Kidney glomerular epithelial cell (primary cell): ENCODE results near the gene GMDS.
A peak's percentile ranks its signal among the peaks of the same experiment; 100 is the strongest.

Experiments
- DNase-seq: peaks from one replicate; lab custom pipeline; 2025; lab: John Stamatoyannopoulos, UW

The GMDS gene

GRCh38 chr6:1940381-1940780, 305.0 kb downstream of the GMDS start:
- peak; percentile 68 for DNase-seq

- no peak for DNase-seq
Observed at GRCh38 chr6:1933292-1933691, 312.1 kb downstream of the GMDS start.

GRCh38 chr6:1931817-1932216, 313.6 kb downstream of the GMDS start:
- DNase-seq: no peak

- no peak for DNase-seq
Observed at GRCh38 chr6:1930356-1930755, 315.0 kb downstream of the GMDS start.

- DNase-seq: no peak
Observed at GRCh38 chr6:1929931-1930330, 315.5 kb downstream of the GMDS start.

- no peak for DNase-seq
Observed at GRCh38 chr6:1925743-1926430, 319.5 kb downstream of the GMDS start.

- no peak for DNase-seq
Observed at GRCh38 chr6:1923449-1923848, 322.0 kb downstream of the GMDS start.

- peak; percentile 98 for DNase-seq
Observed at GRCh38 chr6:1917626-1918371, 327.6 kb downstream of the GMDS start.

- DNase-seq: peak; percentile 97
Observed at GRCh38 chr6:1916334-1917070, 328.9 kb downstream of the GMDS start.

GRCh38 chr6:1915226-1915625, 330.2 kb downstream of the GMDS start:
- DNase-seq: no peak

GRCh38 chr6:1913577-1913976, 331.8 kb downstream of the GMDS start:
- DNase-seq: no peak

GRCh38 chr6:1912731-1913130, 332.7 kb downstream of the GMDS start:
- no peak for DNase-seq

GRCh38 chr6:1911474-1911873, 333.9 kb downstream of the GMDS start:
- DNase-seq: no peak

- no peak for DNase-seq
Observed at GRCh38 chr6:1910621-1911407, 334.6 kb downstream of the GMDS start.

- no peak for DNase-seq
Observed at GRCh38 chr6:1908784-1909183, 336.6 kb downstream of the GMDS start.

- DNase-seq: no peak
Observed at GRCh38 chr6:1906609-1907008, 338.8 kb downstream of the GMDS start.

GRCh38 chr6:1906014-1906413, 339.4 kb downstream of the GMDS start:
- no peak for DNase-seq

- no peak for DNase-seq
Observed at GRCh38 chr6:1904898-1905297, 340.5 kb downstream of the GMDS start.

- no peak for DNase-seq
Observed at GRCh38 chr6:1904466-1904799, 341.0 kb downstream of the GMDS start.

- no peak for DNase-seq
Observed at GRCh38 chr6:1903780-1904465, 341.5 kb downstream of the GMDS start.

GRCh38 chr6:1901556-1901955, 343.8 kb downstream of the GMDS start:
- peak; percentile 37 for DNase-seq

GRCh38 chr6:1896897-1897296, 348.5 kb downstream of the GMDS start:
- no peak for DNase-seq
